Loucy (cell line): ENCODE measurements around the gene RALGDS.

Experiments
- H2AFZ ChIP-seq: fragments of 200-600 bp; sonication (generic); 2 replicates; pipeline ENCODE4 v1.6.0; 2016; ENCODE audit warnings: antibody characterized with exemption, mild to moderate bottlenecking, low read length, moderate library complexity
- H3F3A ChIP-seq: fragments of 200-600 bp; 2 replicates; pipeline ENCODE4 v1.6.0; 2016; ENCODE audit warnings: antibody characterized with exemption, low read depth, mild to moderate bottlenecking
- H3K27me3 ChIP-seq: fragments of 200-600 bp; sonication (generic); 2 replicates; pipeline ENCODE4 v1.6.1; 2014; ENCODE audit warnings: low read length, mild to moderate bottlenecking; ENCODE audit not compliant: insufficient read depth, poor library complexity, severe bottlenecking
- H3K36me3 ChIP-seq: fragments of 200-600 bp; sonication (generic); 2 replicates; pipeline ENCODE4 v1.6.1; 2016; ENCODE audit warnings: low read length; ENCODE audit not compliant: insufficient read depth
- H3K4me1 ChIP-seq: fragments of 200-600 bp; sonication (generic); 2 replicates; pipeline ENCODE4 v1.5.1; 2014; ENCODE audit warnings: low read length, mild to moderate bottlenecking; ENCODE audit not compliant: insufficient read depth, poor library complexity, severe bottlenecking
- H3K4me2 ChIP-seq: fragments of 200-600 bp; sonication (generic); 2 replicates; pipeline ENCODE4 v1.6.0; 2014; ENCODE audit warnings: antibody characterized with exemption, low read length, low read depth, mild to moderate bottlenecking; ENCODE audit not compliant: poor library complexity, severe bottlenecking
- H3K4me3 ChIP-seq: fragments of 200-600 bp; sonication (generic); 2 replicates; pipeline ENCODE4 v1.5.1; 2014; ENCODE audit warnings: low read length, mild to moderate bottlenecking, mixed read lengths; ENCODE audit not compliant: poor library complexity, severe bottlenecking
- H3K79me2 ChIP-seq: fragments of 200-600 bp; sonication (generic); 2 replicates; pipeline ENCODE4 v1.6.1; 2014; ENCODE audit warnings: low read length; ENCODE audit not compliant: insufficient read depth
- H3K9ac ChIP-seq: fragments of 200-600 bp; sonication (generic); 2 replicates; pipeline ENCODE4 v1.6.0; 2014; ENCODE audit warnings: mild to moderate bottlenecking, low read depth, low read length, moderate library complexity; ENCODE audit not compliant: poor library complexity, severe bottlenecking
- H3K9me2 ChIP-seq: fragments of 200-600 bp; sonication (generic); replicated peaks from 2 replicates; pipeline ENCODE4 v1.6.1; 2016; ENCODE audit warnings: low read depth, low read length, mixed read lengths
- H3K9me3 ChIP-seq: fragments of 200-600 bp; sonication (generic); 2 replicates; pipeline ENCODE4 v1.6.1; 2014; ENCODE audit warnings: mild to moderate bottlenecking, antibody characterized with exemption, low read length, low read depth; ENCODE audit not compliant: insufficient read depth
- H4K20me1 ChIP-seq: fragments of 200-600 bp; sonication (generic); 2 replicates; pipeline ENCODE4 v1.6.0; 2014; ENCODE audit warnings: antibody characterized with exemption, low read length, mild to moderate bottlenecking; ENCODE audit not compliant: insufficient read depth, poor library complexity, severe bottlenecking
- EZH2phosphoT487 ChIP-seq: fragments of 200-600 bp; IDR thresholded peaks from 2 replicates; pipeline ENCODE4 v1.6.1; 2018; ENCODE audit warnings: antibody characterized with exemption, mild to moderate bottlenecking, moderate library complexity, borderline replicate concordance
- TF ChIP-seq, protein P1 (sequence below): fragments of 200-600 bp; sonication (generic); conservative IDR thresholded peaks from 2 replicates; pipeline ENCODE4 v1.5.1; 2014; ENCODE audit warnings: mild to moderate bottlenecking, antibody characterized with exemption, low read length

RALGDS gene

DNA sequence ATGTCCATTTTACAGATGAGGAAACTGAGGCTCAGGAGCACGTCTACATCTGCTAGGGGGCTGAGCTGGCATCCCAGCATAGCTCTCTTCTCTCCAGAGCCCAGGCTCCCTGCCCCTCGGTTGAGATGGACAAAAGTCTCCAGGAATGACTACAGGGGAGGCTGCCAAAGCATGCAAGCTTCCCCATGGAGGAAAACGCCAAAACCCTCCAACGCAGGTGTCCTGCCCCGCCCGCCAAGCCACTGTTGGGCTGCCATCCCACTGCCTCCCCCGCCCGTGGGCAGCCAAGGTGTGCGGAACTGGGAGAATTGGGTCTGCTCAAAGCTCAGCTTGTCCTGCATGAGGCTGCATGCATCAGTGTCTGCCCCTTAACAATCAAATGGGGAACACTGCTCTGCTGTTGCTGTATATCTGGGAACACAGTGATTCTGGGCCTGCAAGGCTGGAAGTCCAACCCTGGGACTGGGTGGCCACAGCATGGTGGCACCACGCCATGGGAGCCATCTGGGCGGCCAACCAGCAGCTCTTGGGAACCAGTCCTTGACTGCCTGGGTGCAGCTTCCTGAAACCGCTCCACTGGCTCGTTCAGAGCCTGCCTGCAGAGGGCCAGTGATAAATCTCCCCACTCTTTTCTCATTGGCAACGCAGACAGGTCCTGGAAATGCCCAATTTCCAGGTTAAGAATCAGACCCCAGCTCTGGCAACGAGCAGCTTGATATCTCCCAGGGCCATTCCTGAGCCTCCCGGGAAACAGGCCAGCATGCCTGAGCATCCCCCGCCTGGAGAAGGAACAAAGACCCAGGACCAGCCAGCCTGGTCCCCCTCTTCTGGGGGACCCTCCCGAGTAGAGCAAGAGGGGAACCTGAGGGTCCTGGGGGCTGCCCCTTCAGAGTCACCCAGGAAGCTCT is 3.5 kb downstream of the RALGDS start:
- Histone ChIP-seq H3K36me3 (no peaks in the 10 kb centered on the region), H3K27me3 (no peaks in the 10 kb centered on the region), H3K9me2 (no peaks in the 10 kb centered on the region), H3K4me2 (no peak overlapping the region), H3K79me2 (peaks cover 80% of the 10 kb centered on the region), H2AFZ (no peak overlapping the region), H3K9ac (no peak overlapping the region), H3K4me1 (peaks cover 40% of the 10 kb centered on the region), H3K4me3 (no peak overlapping the region), H3K9me3 (no peaks in the 10 kb centered on the region), H3F3A (peaks cover 5% of the 10 kb centered on the region; the same call in 1 of the 2 replicates), H4K20me1 (peaks cover 85% of the 10 kb centered on the region)
- no peak for TF ChIP-seq EZH2phosphoT487
- TF ChIP-seq, protein P1, sequence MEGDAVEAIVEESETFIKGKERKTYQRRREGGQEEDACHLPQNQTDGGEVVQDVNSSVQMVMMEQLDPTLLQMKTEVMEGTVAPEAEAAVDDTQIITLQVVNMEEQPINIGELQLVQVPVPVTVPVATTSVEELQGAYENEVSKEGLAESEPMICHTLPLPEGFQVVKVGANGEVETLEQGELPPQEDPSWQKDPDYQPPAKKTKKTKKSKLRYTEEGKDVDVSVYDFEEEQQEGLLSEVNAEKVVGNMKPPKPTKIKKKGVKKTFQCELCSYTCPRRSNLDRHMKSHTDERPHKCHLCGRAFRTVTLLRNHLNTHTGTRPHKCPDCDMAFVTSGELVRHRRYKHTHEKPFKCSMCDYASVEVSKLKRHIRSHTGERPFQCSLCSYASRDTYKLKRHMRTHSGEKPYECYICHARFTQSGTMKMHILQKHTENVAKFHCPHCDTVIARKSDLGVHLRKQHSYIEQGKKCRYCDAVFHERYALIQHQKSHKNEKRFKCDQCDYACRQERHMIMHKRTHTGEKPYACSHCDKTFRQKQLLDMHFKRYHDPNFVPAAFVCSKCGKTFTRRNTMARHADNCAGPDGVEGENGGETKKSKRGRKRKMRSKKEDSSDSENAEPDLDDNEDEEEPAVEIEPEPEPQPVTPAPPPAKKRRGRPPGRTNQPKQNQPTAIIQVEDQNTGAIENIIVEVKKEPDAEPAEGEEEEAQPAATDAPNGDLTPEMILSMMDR = no peak

DNA sequence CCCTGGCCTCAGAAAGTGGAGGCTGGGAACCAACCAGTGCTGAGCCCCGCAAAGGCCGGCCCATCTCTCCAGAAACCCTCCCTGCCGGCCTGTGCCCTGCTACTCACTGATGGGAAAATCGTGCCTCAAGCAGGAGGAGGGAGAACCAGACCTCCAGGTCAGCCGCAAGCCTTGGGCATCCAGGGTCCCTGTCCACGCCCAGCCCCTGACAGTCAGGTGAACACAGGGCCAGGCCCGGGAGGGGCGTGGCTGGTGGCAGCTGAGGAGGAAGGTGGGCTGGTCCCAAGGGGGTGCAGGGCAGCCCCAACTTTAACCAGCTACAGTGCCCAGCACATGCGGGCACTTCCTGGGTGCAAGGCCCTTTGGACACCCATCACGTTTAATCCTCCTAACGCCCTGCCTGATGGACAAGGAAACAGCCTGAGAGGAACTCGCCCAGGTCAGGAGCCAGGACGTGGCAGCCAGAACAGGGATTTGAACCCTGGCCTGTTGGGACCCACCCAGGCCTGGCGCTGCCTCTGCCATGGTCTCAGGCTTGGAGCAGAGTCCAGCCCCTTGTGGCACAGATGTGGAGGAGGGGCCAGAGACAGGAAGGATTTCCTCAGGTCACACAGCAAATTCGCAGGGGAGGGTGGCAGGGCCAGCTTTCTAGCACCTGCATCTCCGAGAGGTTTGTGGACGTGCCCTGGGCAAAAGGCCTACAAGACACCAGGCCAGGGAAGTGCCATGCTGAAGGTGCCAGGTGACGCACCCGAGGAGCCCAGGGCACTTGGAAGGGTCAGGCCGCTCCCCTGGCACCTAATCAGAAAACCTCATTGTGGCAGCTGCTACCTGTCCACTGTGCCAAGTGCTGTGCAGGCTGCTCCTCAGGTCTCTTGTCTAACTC is 4.5 kb downstream of the RALGDS start:
- peaks cover 47% of the 10 kb centered on the region for H3K4me1 ChIP-seq
- H3K79me2 ChIP-seq = peaks cover 89% of the 10 kb centered on the region
- peaks cover 87% of the 10 kb centered on the region for H4K20me1 ChIP-seq
- H2AFZ ChIP-seq = no peak overlapping the region
- H3K36me3 ChIP-seq = peaks cover 5% of the 10 kb centered on the region; the same call in 1 of the 2 replicates
- peaks cover 3% of the 10 kb centered on the region; the same call in 1 of the 2 replicates for H3F3A ChIP-seq
- no peaks in the 10 kb centered on the region for H3K9me2 ChIP-seq
- TF ChIP-seq EZH2phosphoT487 = no peak
- TF ChIP-seq, protein P1 = no peak
- no peak overlapping the region for H3K4me2 ChIP-seq
- no peaks in the 10 kb centered on the region for H3K9me3 ChIP-seq
- no peak overlapping the region for H3K9ac ChIP-seq
- no peak overlapping the region for H3K4me3 ChIP-seq
- no peaks in the 10 kb centered on the region for H3K27me3 ChIP-seq

DNA sequence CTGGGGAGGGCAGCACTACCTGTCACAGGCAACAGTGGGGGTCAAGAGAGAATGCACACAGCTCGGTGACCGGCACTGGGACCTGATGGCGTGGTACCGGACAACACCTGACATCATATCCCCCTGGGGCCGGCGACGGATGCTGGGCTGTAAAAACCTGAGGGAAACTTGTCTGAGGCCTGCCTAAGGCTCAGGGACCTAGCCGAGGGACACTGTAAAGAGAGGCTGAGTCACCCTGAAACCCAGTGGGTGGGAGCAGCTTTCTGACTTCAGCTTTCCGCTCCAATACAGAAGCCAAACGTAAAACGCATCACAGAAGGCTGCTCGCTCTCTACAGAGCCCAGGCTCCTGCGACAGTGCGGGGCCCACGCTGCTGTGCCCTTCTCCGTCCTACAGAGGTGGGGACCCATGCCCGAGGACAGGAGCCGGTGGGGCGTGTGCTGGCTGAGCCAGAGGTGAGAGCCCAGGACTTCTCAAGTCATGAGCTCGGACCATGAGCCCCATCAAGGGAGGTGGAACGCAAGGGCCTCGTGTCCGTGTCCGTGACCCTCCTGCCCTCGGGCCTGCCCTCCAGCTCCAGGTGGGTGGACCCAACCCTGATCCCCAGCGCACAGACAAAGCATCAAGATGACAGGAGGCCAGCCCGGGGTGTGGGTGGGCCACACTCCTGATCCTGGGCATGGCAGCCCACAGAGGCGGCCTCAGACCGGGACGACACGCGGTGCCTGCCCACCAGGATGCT is 5.3 kb downstream of the RALGDS start:
- peak overlapping the region; percentile 66 for H3K4me2 ChIP-seq

More for the DNA sequence above, 5.3 kb downstream of the RALGDS start:
- H3K9me2 ChIP-seq = no peaks in the 10 kb centered on the region
- no peak for TF ChIP-seq EZH2phosphoT487
- TF ChIP-seq, protein P1 = no peak
- no peaks in the 10 kb centered on the region for H3F3A ChIP-seq
- no peak overlapping the region for H3K4me3 ChIP-seq
- no peaks in the 10 kb centered on the region for H3K27me3 ChIP-seq
- H3K9me3 ChIP-seq = no peaks in the 10 kb centered on the region
- peak overlapping the region; percentile 62 for H3K9ac ChIP-seq
- H3K36me3 ChIP-seq = peaks cover 13% of the 10 kb centered on the region; the same call in 1 of the 2 replicates
- no peak overlapping the region for H2AFZ ChIP-seq
- H3K79me2 ChIP-seq = peaks cover 90% of the 10 kb centered on the region
- peaks cover 84% of the 10 kb centered on the region for H4K20me1 ChIP-seq
- H3K4me1 ChIP-seq = peaks cover 47% of the 10 kb centered on the region
